ENCODE measurements around the gene PLAAT1.

DNA sequence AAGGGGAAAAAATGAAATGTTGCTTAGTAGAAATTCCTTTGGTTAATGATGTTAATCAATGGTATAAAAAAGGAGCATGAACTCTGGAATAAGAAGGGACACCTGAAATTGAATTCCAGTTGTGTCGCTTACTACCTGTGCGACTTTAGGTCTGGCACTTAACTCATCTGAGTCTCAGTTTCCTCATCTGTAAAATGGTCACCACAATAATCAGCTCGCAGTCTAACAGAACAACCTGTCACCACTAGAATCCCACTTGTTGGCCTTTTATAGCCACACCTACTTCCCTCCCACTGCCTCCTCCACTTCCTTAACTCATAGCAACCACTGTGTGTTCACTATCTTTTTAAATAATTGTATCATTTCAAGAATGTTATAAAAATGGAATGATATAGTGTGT, 2.5 kb downstream of the PLAAT1 start:
- TF ChIP-seq POLR2A (IDR thresholded peaks at IDR 0.05) (no peak), EP300 (IDR thresholded peaks at IDR 0.05) (no peak)
- TF ChIP-seq, protein P1, sequence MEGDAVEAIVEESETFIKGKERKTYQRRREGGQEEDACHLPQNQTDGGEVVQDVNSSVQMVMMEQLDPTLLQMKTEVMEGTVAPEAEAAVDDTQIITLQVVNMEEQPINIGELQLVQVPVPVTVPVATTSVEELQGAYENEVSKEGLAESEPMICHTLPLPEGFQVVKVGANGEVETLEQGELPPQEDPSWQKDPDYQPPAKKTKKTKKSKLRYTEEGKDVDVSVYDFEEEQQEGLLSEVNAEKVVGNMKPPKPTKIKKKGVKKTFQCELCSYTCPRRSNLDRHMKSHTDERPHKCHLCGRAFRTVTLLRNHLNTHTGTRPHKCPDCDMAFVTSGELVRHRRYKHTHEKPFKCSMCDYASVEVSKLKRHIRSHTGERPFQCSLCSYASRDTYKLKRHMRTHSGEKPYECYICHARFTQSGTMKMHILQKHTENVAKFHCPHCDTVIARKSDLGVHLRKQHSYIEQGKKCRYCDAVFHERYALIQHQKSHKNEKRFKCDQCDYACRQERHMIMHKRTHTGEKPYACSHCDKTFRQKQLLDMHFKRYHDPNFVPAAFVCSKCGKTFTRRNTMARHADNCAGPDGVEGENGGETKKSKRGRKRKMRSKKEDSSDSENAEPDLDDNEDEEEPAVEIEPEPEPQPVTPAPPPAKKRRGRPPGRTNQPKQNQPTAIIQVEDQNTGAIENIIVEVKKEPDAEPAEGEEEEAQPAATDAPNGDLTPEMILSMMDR (IDR thresholded peaks at IDR 0.05) = no peak
